NT2/D1 (cell line): Measurements from ENCODE around the gene PNKD.

Experiments used
- DNase-seq: peaks from one replicate; pipeline ENCODE4 v3.0.0-alpha.2; 2011; ENCODE audit warnings: low read depth, low spot score
- H3K27me3 ChIP-seq: 2 replicates; pipeline ENCODE4 v1.6.0; 2011; ENCODE audit warnings: mild to moderate bottlenecking; ENCODE audit not compliant: insufficient read length, insufficient read depth
- H3K36me3 ChIP-seq: 2 replicates; pipeline ENCODE4 v1.6.1; 2011; ENCODE audit warnings: mild to moderate bottlenecking, low read length, mixed read lengths; ENCODE audit not compliant: insufficient read depth, insufficient read length
- H3K4me1 ChIP-seq: 2 replicates; pipeline ENCODE4 v1.5.1; 2011; ENCODE audit not compliant: insufficient read depth, insufficient read length
- H3K4me3 ChIP-seq: 2 replicates; pipeline ENCODE4 v1.5.1; 2011; ENCODE audit warnings: low read depth; ENCODE audit not compliant: insufficient read length
- H3K9ac ChIP-seq: 2 replicates; pipeline ENCODE4 v1.6.0; 2011; ENCODE audit warnings: low read depth; ENCODE audit not compliant: insufficient read length
- H3K9me3 ChIP-seq: 2 replicates; pipeline ENCODE4 v1.5.1; 2011; ENCODE audit warnings: mild to moderate bottlenecking, low read length; ENCODE audit not compliant: insufficient read depth
- SUZ12 ChIP-seq: IDR thresholded peaks from 2 replicates; pipeline ENCODE4 v1.6.1; 2011; ENCODE audit not compliant: insufficient read length, insufficient read depth; ENCODE audit errors: extremely low read depth
- YY1 ChIP-seq: IDR thresholded peaks from 2 replicates; pipeline ENCODE4 v1.6.1; 2011; ENCODE audit not compliant: insufficient read length, insufficient read depth
- ZNF274 ChIP-seq: IDR thresholded peaks from 2 replicates; pipeline ENCODE4 v1.6.1; 2011; ENCODE audit warnings: mild to moderate bottlenecking, low read depth, low read length

Gene PNKD

GRCh38 chr2:218367415-218368149 is 97.3 kb downstream of the PNKD start:
- Histone ChIP-seq H3K9ac (peak overlapping the region; percentile 88), H3K36me3 (no peaks in the 10 kb centered on the region), H3K27me3 (no peaks in the 10 kb centered on the region), H3K4me3 (peak overlapping the region; percentile 65), H3K4me1 (peaks cover 7% of the 10 kb centered on the region), H3K9me3 (no peaks in the 10 kb centered on the region)
- peak; percentile 69 for DNase-seq
- TF ChIP-seq YY1 (no peak), SUZ12 (no peak), ZNF274 (no peak)

- TF ChIP-seq YY1 (no peak), SUZ12 (no peak), ZNF274 (no peak)
- Histone ChIP-seq H3K9ac (peak overlapping the region; percentile 88), H3K4me1 (peaks cover 7% of the 10 kb centered on the region), H3K27me3 (no peaks in the 10 kb centered on the region), H3K9me3 (no peaks in the 10 kb centered on the region), H3K4me3 (peak overlapping the region; percentile 65), H3K36me3 (no peaks in the 10 kb centered on the region)
- no peak for DNase-seq
Measured at GRCh38 chr2:218368150-218368528, 97.8 kb downstream of the PNKD start.

- Histone ChIP-seq H3K9me3 (no peaks in the 10 kb centered on the region), H3K27me3 (no peaks in the 10 kb centered on the region), H3K36me3 (no peaks in the 10 kb centered on the region), H3K4me3 (peak overlapping the region; percentile 38), H3K9ac (peak overlapping the region; percentile 63), H3K4me1 (peaks cover 7% of the 10 kb centered on the region)
- TF ChIP-seq SUZ12 (no peak), YY1 (no peak), ZNF274 (no peak)
- DNase-seq: no peak
Measured at GRCh38 chr2:218368621-218369153, 98.4 kb downstream of the PNKD start.

- peaks cover 7% of the 10 kb centered on the region for H3K4me1 ChIP-seq
Measured at GRCh38 chr2:218369330-218369729, 99.0 kb downstream of the PNKD start.

GRCh38 chr2:218370410-218371063 is 100.2 kb downstream of the PNKD start:
- no peak overlapping the region for H3K4me3 ChIP-seq
- H3K4me1 ChIP-seq: peaks cover 7% of the 10 kb centered on the region
- H3K9me3 ChIP-seq: no peaks in the 10 kb centered on the region
- no peaks in the 10 kb centered on the region for H3K36me3 ChIP-seq
- no peak overlapping the region for H3K9ac ChIP-seq
- DNase-seq: no peak
- H3K27me3 ChIP-seq: no peaks in the 10 kb centered on the region
- no peak for TF ChIP-seq ZNF274
- no peak for TF ChIP-seq YY1
- no peak for TF ChIP-seq SUZ12

More at GRCh38 chr2:218369330-218369729, 99.0 kb downstream of the PNKD start:
- no peaks in the 10 kb centered on the region for H3K36me3 ChIP-seq
- no peak overlapping the region for H3K9ac ChIP-seq
- H3K4me3 ChIP-seq: no peak overlapping the region
- H3K9me3 ChIP-seq: no peaks in the 10 kb centered on the region
- no peak for DNase-seq
- TF ChIP-seq SUZ12 (no peak), YY1 (no peak), ZNF274 (no peak)
- no peaks in the 10 kb centered on the region for H3K27me3 ChIP-seq

- H3K9me3 ChIP-seq: no peaks in the 10 kb centered on the region
- no peak overlapping the region for H3K9ac ChIP-seq
- no peak for DNase-seq
- TF ChIP-seq ZNF274 (no peak), SUZ12 (no peak), YY1 (no peak)
- no peaks in the 10 kb centered on the region for H3K27me3 ChIP-seq
- H3K4me1 ChIP-seq: peaks cover 7% of the 10 kb centered on the region
- H3K36me3 ChIP-seq: no peaks in the 10 kb centered on the region
- H3K4me3 ChIP-seq: no peak overlapping the region
Measured at GRCh38 chr2:218371983-218372350, 101.6 kb downstream of the PNKD start.

- TF ChIP-seq YY1 (no peak), SUZ12 (no peak), ZNF274 (no peak)
- no peak for DNase-seq
- peaks cover 7% of the 10 kb centered on the region for H3K4me1 ChIP-seq
- no peak overlapping the region for H3K9ac ChIP-seq
- H3K4me3 ChIP-seq: no peak overlapping the region
- no peaks in the 10 kb centered on the region for H3K36me3 ChIP-seq
- no peaks in the 10 kb centered on the region for H3K9me3 ChIP-seq
- no peaks in the 10 kb centered on the region for H3K27me3 ChIP-seq
Measured at GRCh38 chr2:218374795-218375194, 104.5 kb downstream of the PNKD start.
